ENCODE measurements around the gene ARHGAP23.

The ARHGAP23 gene

GRCh38 chr17:38466346-38467315 is 38.4 kb downstream of the ARHGAP23 start:
- TF ChIP-seq TCF12 (IDR thresholded peaks at IDR 0.05; ENCODE audit: low read depth): no peak
- no peak for TF ChIP-seq TAF1 (IDR thresholded peaks at IDR 0.05; ENCODE audit: low read depth)
- TF ChIP-seq TEAD4 (IDR thresholded peaks at IDR 0.05): no peak
- no peak for TF ChIP-seq USF1 (IDR thresholded peaks at IDR 0.05)
- TF ChIP-seq CREB1 (IDR thresholded peaks at IDR 0.05; ENCODE audit: low read depth): no peak
- no peak for TF ChIP-seq NFIC (IDR thresholded peaks at IDR 0.05)
- TF ChIP-seq MAX (IDR thresholded peaks at IDR 0.05): no peak
- TF ChIP-seq RAD21 (IDR thresholded peaks at IDR 0.05; ENCODE audit: low read depth): no peak
- no peak for TF ChIP-seq REST (IDR thresholded peaks at IDR 0.05; ENCODE audit: low read depth)
- no peak for TF ChIP-seq EGR1 (IDR thresholded peaks at IDR 0.05)
- TF ChIP-seq FOXM1 (IDR thresholded peaks at IDR 0.05; ENCODE audit: borderline replicate concordance, low read depth): no peak
- TF ChIP-seq CEBPB (IDR thresholded peaks at IDR 0.05): no peak
- TF ChIP-seq EP300 (IDR thresholded peaks at IDR 0.05; ENCODE audit: borderline replicate concordance): no peak
- no peak for TF ChIP-seq YY1 (IDR thresholded peaks at IDR 0.05; ENCODE audit: low read depth)
- TF ChIP-seq ZBTB7A (IDR thresholded peaks at IDR 0.05; ENCODE audit: low read depth): no peak

GRCh38 chr17:38467491-38467890 is 39.2 kb downstream of the ARHGAP23 start:
- TF ChIP-seq TEAD4 (IDR thresholded peaks at IDR 0.05): no peak
- TF ChIP-seq TCF12 (IDR thresholded peaks at IDR 0.05; ENCODE audit: low read depth): no peak
- no peak for TF ChIP-seq EGR1 (IDR thresholded peaks at IDR 0.05)
- TF ChIP-seq MAX (IDR thresholded peaks at IDR 0.05): no peak
- no peak for TF ChIP-seq USF1 (IDR thresholded peaks at IDR 0.05)
- TF ChIP-seq ZBTB7A (IDR thresholded peaks at IDR 0.05; ENCODE audit: low read depth): no peak
- TF ChIP-seq CEBPB (IDR thresholded peaks at IDR 0.05): no peak
- no peak for TF ChIP-seq YY1 (IDR thresholded peaks at IDR 0.05; ENCODE audit: low read depth)
- no peak for TF ChIP-seq FOXM1 (IDR thresholded peaks at IDR 0.05; ENCODE audit: borderline replicate concordance, low read depth)
- TF ChIP-seq EP300 (IDR thresholded peaks at IDR 0.05; ENCODE audit: borderline replicate concordance): no peak
- TF ChIP-seq CREB1 (IDR thresholded peaks at IDR 0.05; ENCODE audit: low read depth): no peak
- no peak for TF ChIP-seq TAF1 (IDR thresholded peaks at IDR 0.05; ENCODE audit: low read depth)

GRCh38 chr17:38469875-38470274 is 41.6 kb downstream of the ARHGAP23 start:
- TF ChIP-seq YY1 (IDR thresholded peaks at IDR 0.05; ENCODE audit: low read depth): no peak
- TF ChIP-seq CREB1 (IDR thresholded peaks at IDR 0.05; ENCODE audit: low read depth): no peak

- TF ChIP-seq USF1 (IDR thresholded peaks at IDR 0.05): no peak
- TF ChIP-seq CEBPB (IDR thresholded peaks at IDR 0.05): peak; percentile 32; the same call in 1 of the 2 replicates
Measured at GRCh38 chr17:38476549-38476948, 48.3 kb downstream of the ARHGAP23 start.

GRCh38 chr17:38482039-38482699 is 53.9 kb downstream of the ARHGAP23 start:
- 0 out of 2 replicates have a peak, but pooled peaks have one; percentile 22 for TF ChIP-seq TEAD4 (IDR thresholded peaks at IDR 0.05)
- peak; percentile 90 for TF ChIP-seq TCF12 (IDR thresholded peaks at IDR 0.05; ENCODE audit: low read depth)
- TF ChIP-seq RAD21 (IDR thresholded peaks at IDR 0.05; ENCODE audit: low read depth): peak; percentile 8; the same call in 1 of the 2 replicates
- TF ChIP-seq EP300 (IDR thresholded peaks at IDR 0.05; ENCODE audit: borderline replicate concordance): peak; percentile 62
- peak; percentile 59; the same call in 1 of the 2 replicates for TF ChIP-seq NFIC (IDR thresholded peaks at IDR 0.05)

- TF ChIP-seq RAD21 (IDR thresholded peaks at IDR 0.05; ENCODE audit: low read depth): peak; percentile 87
Measured at GRCh38 chr17:38484242-38485145, 56.2 kb downstream of the ARHGAP23 start.
